ENCODE measurements around the gene SLC6A20. TPM values are rescaled to one million over a fixed set of nuclear protein-coding genes. Genes with fewer than 3 reads are reported as not detected.

The SLC6A20 gene
- total and polyA plus RNA-seq, 4 donors, result 0.08 to 0.16 (median 0.10) TPM; not detected in 1

DNA sequence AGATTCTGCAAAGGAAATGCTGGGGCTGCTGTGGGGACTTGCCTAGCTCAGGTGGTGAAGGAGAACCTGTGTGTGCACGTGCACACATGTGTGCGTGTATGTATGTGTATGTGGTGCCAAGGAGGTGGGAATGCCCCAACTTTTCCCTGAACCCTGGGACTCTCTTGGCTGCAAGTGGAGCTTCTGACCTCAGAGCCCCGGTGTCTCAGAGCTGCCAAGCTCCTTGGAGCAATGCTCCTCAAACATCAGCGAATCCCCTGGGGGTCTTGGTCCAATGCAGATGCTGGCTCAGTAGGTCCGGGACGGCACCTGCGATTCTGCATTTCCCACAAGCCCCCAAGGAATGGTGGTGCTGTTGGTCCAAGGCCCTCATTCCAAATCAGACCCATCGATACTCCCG lies 5.8 kb upstream of the SLC6A20 start:
- TF ChIP-seq, protein P1, sequence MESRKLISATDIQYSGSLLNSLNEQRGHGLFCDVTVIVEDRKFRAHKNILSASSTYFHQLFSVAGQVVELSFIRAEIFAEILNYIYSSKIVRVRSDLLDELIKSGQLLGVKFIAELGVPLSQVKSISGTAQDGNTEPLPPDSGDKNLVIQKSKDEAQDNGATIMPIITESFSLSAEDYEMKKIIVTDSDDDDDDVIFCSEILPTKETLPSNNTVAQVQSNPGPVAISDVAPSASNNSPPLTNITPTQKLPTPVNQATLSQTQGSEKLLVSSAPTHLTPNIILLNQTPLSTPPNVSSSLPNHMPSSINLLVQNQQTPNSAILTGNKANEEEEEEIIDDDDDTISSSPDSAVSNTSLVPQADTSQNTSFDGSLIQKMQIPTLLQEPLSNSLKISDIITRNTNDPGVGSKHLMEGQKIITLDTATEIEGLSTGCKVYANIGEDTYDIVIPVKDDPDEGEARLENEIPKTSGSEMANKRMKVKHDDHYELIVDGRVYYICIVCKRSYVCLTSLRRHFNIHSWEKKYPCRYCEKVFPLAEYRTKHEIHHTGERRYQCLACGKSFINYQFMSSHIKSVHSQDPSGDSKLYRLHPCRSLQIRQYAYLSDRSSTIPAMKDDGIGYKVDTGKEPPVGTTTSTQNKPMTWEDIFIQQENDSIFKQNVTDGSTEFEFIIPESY (IDR thresholded peaks at IDR 0.05), result no peak
- TF ChIP-seq, protein P2, sequence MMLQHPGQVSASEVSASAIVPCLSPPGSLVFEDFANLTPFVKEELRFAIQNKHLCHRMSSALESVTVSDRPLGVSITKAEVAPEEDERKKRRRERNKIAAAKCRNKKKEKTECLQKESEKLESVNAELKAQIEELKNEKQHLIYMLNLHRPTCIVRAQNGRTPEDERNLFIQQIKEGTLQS (IDR thresholded peaks at IDR 0.05), result no peak
- Histone ChIP-seq H3K27me3 (ENCODE audit: control insufficient read depth in 4 of 4, insufficient read depth in 4 of 4, low read length in 3 of 4) (peaks cover 0 to 6% (median 1%) of the 10 kb centered on the region in 4 donors), H3K36me3 (ENCODE audit: control insufficient read depth in 4 of 4, insufficient read depth in 3 of 4, low read depth in 1 of 4, low read length in 3 of 4) (no peaks in the 10 kb centered on the region), H3K4me1 (ENCODE audit: control insufficient read depth in 4 of 4, insufficient read depth in 4 of 4, low read length in 3 of 4) (no peaks in the 10 kb centered on the region), H3K9me3 (ENCODE audit: control insufficient read depth in 4 of 4, low read length in 3 of 4) (no peaks in the 10 kb centered on the region), H3K27ac (ENCODE audit: low read depth in 1 of 2, low read length in 2 of 2) (no peak overlapping the region), H3K4me3 (ENCODE audit: low read depth in 1 of 3, low read length in 3 of 3) (no peak overlapping the region), H3K9ac (ENCODE audit: low read depth in 1 of 2, low read length in 2 of 2) (no peak overlapping the region)
- WGBS, result 94% methylated on average over 9 of the region's 9 CpGs
- DNase-seq (ENCODE audit: low spot score), result no peak

DNA sequence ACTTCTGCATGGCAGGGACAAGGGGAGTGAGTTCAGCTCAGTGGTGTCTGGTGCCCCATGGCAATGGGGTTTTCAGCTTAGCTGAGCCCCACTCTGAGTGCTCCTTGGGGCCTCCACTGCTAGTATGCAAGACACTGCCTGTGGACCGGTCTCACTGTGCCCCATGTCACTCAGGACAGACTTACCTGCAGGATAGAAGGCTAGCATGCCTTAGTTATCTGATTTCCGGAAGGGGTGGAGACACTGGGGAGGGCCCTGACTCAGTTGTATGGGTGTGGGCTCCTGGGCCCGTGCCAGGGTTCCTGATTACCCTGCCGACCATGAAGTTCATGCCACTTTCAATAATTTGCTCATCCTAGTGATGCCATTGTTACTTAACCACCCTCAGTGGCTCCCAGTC lies 4.3 kb upstream of the SLC6A20 start:
- Histone ChIP-seq H3K27me3 (ENCODE audit: control insufficient read depth in 4 of 4, insufficient read depth in 4 of 4, low read length in 3 of 4) (peaks cover 2 to 9% (median 4%) of the 10 kb centered on the region in 4 donors), H3K9me3 (ENCODE audit: control insufficient read depth in 4 of 4, low read length in 3 of 4) (no peaks in the 10 kb centered on the region), H3K4me3 (ENCODE audit: low read depth in 1 of 3, low read length in 3 of 3) (no peak overlapping the region), H3K36me3 (ENCODE audit: control insufficient read depth in 4 of 4, insufficient read depth in 3 of 4, low read depth in 1 of 4, low read length in 3 of 4) (no peaks in the 10 kb centered on the region), H3K9ac (ENCODE audit: low read depth in 1 of 2, low read length in 2 of 2) (no peak overlapping the region), H3K4me1 (ENCODE audit: control insufficient read depth in 4 of 4, insufficient read depth in 4 of 4, low read length in 3 of 4) (peaks cover 0 to 13% (median 8%) of the 10 kb centered on the region in 4 donors), H3K27ac (ENCODE audit: low read depth in 1 of 2, low read length in 2 of 2) (no peak overlapping the region)
- TF ChIP-seq, protein P1 (IDR thresholded peaks at IDR 0.05), result no peak
- TF ChIP-seq FOXA2 (IDR thresholded peaks at IDR 0.05), result no peak
- no peak for TF ChIP-seq RXRA (IDR thresholded peaks at IDR 0.05)
- no peak for TF ChIP-seq SP1 (IDR thresholded peaks at IDR 0.05)
- TF ChIP-seq HNF4A (conservative IDR thresholded peaks at IDR 0.05), result no peak
- TF ChIP-seq, protein P3, sequence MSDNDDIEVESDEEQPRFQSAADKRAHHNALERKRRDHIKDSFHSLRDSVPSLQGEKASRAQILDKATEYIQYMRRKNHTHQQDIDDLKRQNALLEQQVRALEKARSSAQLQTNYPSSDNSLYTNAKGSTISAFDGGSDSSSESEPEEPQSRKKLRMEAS (IDR thresholded peaks at IDR 0.05), result no peak
- TF ChIP-seq GABPA (IDR thresholded peaks at IDR 0.05 in 1 of 2, conservative IDR thresholded peaks at IDR 0.05 in 1 of 2), result no peak
- TF ChIP-seq, protein P4, sequence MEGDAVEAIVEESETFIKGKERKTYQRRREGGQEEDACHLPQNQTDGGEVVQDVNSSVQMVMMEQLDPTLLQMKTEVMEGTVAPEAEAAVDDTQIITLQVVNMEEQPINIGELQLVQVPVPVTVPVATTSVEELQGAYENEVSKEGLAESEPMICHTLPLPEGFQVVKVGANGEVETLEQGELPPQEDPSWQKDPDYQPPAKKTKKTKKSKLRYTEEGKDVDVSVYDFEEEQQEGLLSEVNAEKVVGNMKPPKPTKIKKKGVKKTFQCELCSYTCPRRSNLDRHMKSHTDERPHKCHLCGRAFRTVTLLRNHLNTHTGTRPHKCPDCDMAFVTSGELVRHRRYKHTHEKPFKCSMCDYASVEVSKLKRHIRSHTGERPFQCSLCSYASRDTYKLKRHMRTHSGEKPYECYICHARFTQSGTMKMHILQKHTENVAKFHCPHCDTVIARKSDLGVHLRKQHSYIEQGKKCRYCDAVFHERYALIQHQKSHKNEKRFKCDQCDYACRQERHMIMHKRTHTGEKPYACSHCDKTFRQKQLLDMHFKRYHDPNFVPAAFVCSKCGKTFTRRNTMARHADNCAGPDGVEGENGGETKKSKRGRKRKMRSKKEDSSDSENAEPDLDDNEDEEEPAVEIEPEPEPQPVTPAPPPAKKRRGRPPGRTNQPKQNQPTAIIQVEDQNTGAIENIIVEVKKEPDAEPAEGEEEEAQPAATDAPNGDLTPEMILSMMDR (IDR thresholded peaks at IDR 0.05; ENCODE audit: low read depth, low read length, missing input control), result no peak
- TF ChIP-seq FOXA1 (IDR thresholded peaks at IDR 0.05), result no peak
- no peak for TF ChIP-seq HNF4G (IDR thresholded peaks at IDR 0.05)
- TF ChIP-seq, protein P5, sequence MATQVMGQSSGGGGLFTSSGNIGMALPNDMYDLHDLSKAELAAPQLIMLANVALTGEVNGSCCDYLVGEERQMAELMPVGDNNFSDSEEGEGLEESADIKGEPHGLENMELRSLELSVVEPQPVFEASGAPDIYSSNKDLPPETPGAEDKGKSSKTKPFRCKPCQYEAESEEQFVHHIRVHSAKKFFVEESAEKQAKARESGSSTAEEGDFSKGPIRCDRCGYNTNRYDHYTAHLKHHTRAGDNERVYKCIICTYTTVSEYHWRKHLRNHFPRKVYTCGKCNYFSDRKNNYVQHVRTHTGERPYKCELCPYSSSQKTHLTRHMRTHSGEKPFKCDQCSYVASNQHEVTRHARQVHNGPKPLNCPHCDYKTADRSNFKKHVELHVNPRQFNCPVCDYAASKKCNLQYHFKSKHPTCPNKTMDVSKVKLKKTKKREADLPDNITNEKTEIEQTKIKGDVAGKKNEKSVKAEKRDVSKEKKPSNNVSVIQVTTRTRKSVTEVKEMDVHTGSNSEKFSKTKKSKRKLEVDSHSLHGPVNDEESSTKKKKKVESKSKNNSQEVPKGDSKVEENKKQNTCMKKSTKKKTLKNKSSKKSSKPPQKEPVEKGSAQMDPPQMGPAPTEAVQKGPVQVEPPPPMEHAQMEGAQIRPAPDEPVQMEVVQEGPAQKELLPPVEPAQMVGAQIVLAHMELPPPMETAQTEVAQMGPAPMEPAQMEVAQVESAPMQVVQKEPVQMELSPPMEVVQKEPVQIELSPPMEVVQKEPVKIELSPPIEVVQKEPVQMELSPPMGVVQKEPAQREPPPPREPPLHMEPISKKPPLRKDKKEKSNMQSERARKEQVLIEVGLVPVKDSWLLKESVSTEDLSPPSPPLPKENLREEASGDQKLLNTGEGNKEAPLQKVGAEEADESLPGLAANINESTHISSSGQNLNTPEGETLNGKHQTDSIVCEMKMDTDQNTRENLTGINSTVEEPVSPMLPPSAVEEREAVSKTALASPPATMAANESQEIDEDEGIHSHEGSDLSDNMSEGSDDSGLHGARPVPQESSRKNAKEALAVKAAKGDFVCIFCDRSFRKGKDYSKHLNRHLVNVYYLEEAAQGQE (IDR thresholded peaks at IDR 0.05), result no peak
- TF ChIP-seq YY1 (IDR thresholded peaks at IDR 0.05), result no peak
- TF ChIP-seq TAF1 (conservative IDR thresholded peaks at IDR 0.05), result no peak
- no peak for TF ChIP-seq JUND (IDR thresholded peaks at IDR 0.05)
- 72% methylated on average over 4 of the region's 4 CpGs for WGBS
- no peak for DNase-seq (ENCODE audit: low spot score)
